AG20443 (cell line): ENCODE measurements around the gene AGO1.
"Not testable (repeated sequence)": the region's sequence is repeated elsewhere in the genome, so short reads cannot be mapped to it uniquely, and the experiment has no call there.

Experiments
- DNase-seq: peaks from one replicate; pipeline ENCODE4 v3.0.0; 2012; ENCODE audit warnings: low spot score, mixed read lengths

AGO1 gene

DNA sequence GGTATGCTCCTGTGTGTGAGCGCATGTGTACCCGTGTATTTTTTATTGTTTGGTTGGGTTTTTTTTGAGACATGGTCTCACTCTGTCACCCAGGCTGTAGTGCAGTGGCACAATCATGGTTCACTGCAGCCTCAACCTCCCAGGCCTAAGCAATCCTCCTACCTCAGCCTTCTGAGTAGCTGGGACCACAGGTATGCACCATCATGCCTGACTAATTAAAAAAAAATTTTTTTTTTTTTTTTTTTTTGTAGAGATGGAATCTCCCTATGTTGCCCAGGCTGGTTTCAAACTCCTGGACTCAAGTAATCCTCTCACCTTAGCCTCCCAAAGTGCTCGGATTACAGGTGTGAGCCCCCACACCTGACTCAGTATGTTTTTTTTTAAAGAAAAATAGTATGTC, 89.6 kb downstream of the AGO1 start:
- not testable (repeated sequence) for DNase-seq

DNA sequence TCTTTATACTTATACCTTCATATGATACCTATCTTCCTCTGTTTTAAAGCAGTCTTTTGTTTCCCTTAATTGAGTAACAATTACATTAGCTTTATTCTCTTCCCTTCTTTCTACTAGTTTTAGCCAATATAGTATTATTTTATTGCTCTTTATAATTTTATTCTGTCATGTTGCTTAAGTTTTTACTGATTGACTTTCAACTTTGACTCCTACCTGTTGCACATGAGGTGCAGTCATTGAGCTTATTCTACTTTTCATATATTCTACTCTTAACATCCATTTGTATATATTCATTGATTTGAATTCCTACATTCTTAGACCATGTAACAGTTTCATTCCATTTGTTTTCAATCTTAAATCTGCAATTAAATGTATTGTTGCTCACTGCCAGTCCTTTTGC, 97.1 kb downstream of the AGO1 start:
- DNase-seq: no peak
